IgD-negative memory B cell (primary cell): ENCODE results near the gene TCHH. TPM values are rescaled to one million over a fixed set of nuclear protein-coding genes. Genes with fewer than 3 reads are reported as not detected.
A peak's percentile ranks its signal among the peaks of the same experiment; 100 is the strongest.

Experiments used
- H3K27ac Mint-ChIP-seq, 3 donors: one replicate each; pipeline ENCODE4 v1.8.0; 2020 to 2022; ENCODE audit warnings: mild to moderate bottlenecking in 3 of 3, mixed read lengths in 3 of 3, moderate library complexity in 1 of 3
- H3K27me3 Mint-ChIP-seq: one replicate; pipeline ENCODE4 v1.8.0; 2021; ENCODE audit warnings: mixed read lengths
- H3K36me3 Mint-ChIP-seq: one replicate; pipeline ENCODE4 v1.8.0; 2020; ENCODE audit warnings: mild to moderate bottlenecking, mixed read lengths
- H3K4me1 Mint-ChIP-seq, 3 donors: one replicate each; pipeline ENCODE4 v1.8.0; 2020 to 2022; ENCODE audit warnings: mixed read lengths in 3 of 3, mild to moderate bottlenecking in 1 of 3
- H3K4me3 Mint-ChIP-seq, 4 donors: one replicate each; pipeline ENCODE4 v1.8.0; 2020 to 2022; ENCODE audit warnings: mild to moderate bottlenecking in 4 of 4, mixed read lengths in 4 of 4, moderate library complexity in 3 of 4
- H3K9me3 Mint-ChIP-seq, 3 donors: one replicate each; pipeline ENCODE4 v1.8.0; 2020 to 2021; ENCODE audit warnings: mixed read lengths in 3 of 3, mild to moderate bottlenecking in 1 of 3
- polyA plus RNA-seq: library from polyadenylated mRNA; unstranded; fragments of 300-500 nt; fragmentation: Illumina TruSeq; gene quantifications from one replicate; pipeline ENCODE4 v1.2.3, GENCODE V29; 2021

The TCHH gene
- polyA plus RNA-seq, 1 donor from 2014 or later = not detected

DNA sequence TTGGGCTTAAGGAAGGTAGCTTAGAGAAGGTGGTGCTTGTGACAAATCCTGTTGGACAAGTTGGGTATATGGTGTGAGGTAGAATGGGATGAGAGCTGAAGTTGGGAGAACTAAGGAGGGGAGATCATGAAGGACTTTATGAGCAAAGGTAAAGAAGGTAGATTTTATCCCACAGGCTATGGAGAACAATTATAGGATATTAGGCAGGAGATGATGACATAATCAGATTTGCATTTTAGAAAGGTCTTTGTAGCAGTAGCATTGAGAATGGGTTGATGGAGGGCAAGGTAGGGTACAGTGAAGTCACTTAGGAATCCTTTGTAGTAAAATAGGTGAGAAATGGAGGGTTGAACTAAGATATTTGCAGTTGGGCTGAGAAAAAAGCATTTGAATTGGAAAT, 14.9 kb upstream of the TCHH start:
- Mint-ChIP-seq H3K9me3 (peaks cover 0 to 3% (median 2%) of the 10 kb centered on the region in 3 donors), H3K27me3 (peaks cover 26% of the 10 kb centered on the region), H3K36me3 (peaks cover 1% of the 10 kb centered on the region), H3K4me1 (no peaks in the 10 kb centered on the region), H3K4me3 (no peak overlapping the region), H3K27ac (no peak overlapping the region)

DNA sequence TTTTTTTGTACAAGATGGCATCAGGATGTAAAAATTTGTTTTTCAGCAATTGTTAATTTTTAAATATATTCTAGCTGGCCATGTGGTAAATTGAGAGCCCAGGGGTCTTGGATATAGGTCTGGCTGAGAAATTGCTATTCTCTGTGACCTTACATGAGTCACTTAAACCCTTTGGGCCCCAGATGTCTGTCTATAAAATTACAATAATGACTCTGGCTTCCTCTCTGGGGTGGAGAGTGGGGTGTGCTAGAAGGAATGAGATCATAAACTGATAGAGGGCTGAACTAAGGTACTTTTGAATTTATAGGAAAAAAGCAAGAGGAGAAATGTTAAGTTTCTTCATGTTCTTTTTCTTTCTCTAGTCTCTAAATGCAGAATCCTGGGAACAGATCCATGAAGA, 12.4 kb upstream of the TCHH start:
- peaks cover 0 to under 1% (median 0%) of the 10 kb centered on the region in 3 donors for H3K9me3 Mint-ChIP-seq
- H3K27me3 Mint-ChIP-seq = peaks cover 34% of the 10 kb centered on the region
- H3K4me1 Mint-ChIP-seq = no peaks in the 10 kb centered on the region

DNA sequence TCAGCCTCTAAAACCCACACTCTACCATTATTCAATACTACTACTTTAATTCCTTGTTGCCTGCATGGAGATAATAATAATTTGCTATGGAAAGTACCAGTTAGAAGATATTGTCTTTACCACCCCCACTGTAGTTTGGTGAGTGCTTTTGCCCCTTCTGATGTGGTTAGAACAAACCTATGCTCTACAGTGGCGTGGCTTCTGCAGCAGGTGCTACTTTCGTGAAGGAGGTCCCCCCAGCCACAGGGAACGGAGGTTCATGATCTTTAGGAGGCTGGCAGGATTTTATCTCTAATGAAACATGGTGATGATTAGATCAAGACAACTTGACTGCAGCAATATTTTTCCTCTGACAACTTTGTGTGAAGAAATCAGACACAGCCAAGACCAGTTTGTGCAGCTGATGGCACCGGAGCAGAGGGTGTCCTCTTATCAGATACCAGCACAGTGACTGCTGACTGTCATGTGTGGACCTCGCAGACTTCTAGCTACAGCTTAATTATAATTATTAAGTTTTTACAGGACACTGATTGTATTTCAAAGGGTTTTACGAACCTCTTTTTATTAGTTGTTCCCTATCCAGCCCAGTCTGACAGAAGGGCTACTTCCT, 10.7 kb upstream of the TCHH start:
- H3K27ac Mint-ChIP-seq = no peak overlapping the region
- H3K4me3 Mint-ChIP-seq = no peak overlapping the region
- H3K27me3 Mint-ChIP-seq = peaks cover 37% of the 10 kb centered on the region
- peaks cover 0 to 2% (median 0%) of the 10 kb centered on the region in 3 donors for H3K9me3 Mint-ChIP-seq
- H3K4me1 Mint-ChIP-seq = no peaks in the 10 kb centered on the region
- no peaks in the 10 kb centered on the region for H3K36me3 Mint-ChIP-seq

More for the DNA sequence above, 12.4 kb upstream of the TCHH start:
- no peak overlapping the region for H3K4me3 Mint-ChIP-seq
- no peak overlapping the region for H3K27ac Mint-ChIP-seq
- no peaks in the 10 kb centered on the region for H3K36me3 Mint-ChIP-seq

DNA sequence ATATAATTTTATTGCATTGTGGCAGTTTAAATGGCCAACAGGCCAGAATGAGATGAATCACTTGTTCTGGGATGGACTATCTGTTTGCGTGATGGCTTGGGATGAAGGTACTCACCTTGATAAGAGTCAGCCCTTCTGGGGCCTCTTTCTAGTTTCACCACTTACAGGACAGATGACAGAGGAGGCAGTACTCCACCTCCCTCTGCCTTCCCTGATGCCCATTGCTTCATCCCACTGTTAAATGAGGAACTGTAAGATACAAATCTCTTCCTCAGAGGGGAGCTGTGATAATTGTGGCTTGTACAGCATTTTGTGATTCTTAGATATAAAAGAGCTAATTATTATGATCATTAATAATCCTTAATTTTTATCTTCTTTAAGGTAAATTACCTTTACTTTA, 3.7 kb upstream of the TCHH start:
- no peaks in the 10 kb centered on the region for H3K36me3 Mint-ChIP-seq
- H3K4me3 Mint-ChIP-seq = no peak overlapping the region
- H3K4me1 Mint-ChIP-seq = no peaks in the 10 kb centered on the region
- peaks cover 0 to 2% (median 0%) of the 10 kb centered on the region in 3 donors for H3K9me3 Mint-ChIP-seq
- H3K27me3 Mint-ChIP-seq = peaks cover 31% of the 10 kb centered on the region
- H3K27ac Mint-ChIP-seq = no peak overlapping the region

DNA sequence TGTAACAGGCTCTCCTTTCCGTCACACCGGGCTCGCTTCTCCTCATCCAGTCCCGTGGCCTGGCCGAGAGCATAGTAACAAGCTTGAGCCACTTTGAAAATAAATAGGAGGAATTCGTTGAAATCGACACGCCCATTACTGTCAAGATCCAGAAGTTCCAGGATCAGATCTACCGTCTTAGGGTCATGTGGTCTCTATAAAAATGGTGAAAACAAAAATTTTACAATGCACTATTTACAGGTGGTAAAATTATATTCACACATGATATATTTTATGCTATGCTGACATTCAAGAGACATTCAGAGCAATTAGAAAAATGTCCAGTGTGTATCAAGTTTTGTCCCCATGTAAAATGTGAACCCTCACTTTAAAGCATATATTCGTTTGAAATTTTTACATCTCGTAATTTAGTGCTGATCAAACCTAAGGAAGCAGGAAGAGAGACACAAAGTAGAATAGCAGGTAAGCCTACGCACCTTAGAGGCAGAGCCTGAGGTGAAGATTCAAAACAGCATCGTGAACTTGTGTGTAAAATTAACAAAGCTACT, 2.3 kb downstream of the TCHH start:
- Mint-ChIP-seq H3K4me1 (no peaks in the 10 kb centered on the region), H3K27me3 (peaks cover 15% of the 10 kb centered on the region), H3K4me3 (peak overlapping the region in 1 of 4 donors; percentile 58), H3K9me3 (no peaks in the 10 kb centered on the region), H3K27ac (no peak overlapping the region), H3K36me3 (no peaks in the 10 kb centered on the region)

DNA sequence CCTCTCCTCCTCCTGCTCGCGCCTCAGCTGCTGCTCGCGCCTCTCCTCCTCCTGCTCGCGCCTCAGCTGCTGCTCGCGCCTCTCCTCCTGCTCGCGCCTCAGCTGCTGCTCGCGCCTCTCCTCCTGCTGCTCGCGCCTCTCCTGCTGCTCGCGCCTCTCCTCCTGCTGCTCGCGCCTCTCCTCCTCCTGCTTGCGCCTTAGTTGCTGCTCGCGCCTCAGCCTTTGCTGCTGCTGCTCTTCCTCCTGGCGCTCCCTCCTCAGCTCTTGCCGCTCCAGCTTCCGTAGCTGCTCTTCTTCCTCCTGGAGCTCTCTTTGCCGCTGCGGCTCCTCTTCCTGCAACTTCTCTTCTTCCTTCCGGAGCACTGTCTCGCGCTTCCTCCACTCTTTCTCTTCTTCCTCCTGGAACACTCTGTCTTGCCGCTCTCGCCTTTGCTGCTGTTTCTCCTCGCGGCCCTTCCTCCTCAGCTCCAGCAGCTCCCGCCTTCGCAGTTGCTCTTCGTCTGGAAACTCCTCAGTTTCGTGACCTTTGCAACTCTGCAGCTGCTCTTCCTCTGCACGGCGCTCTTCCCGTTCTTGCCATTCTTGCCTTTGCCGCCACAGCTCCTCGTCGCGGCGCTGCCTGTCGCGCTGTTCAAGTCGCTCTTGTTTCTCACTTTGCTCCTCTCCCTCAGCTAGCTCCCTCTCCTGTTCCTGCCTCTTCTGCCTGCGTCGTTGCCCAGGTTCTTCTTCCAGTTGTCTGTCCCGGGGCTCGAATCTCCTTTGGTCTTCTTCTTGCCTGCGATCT, 3.0 kb downstream of the TCHH start:
- Mint-ChIP-seq H3K4me1 (peaks cover 0 to 2% (median 1%) of the 10 kb centered on the region in 3 donors), H3K36me3 (no peaks in the 10 kb centered on the region), H3K9me3 (no peaks in the 10 kb centered on the region), H3K27ac (no peak overlapping the region), H3K27me3 (peaks cover 13% of the 10 kb centered on the region), H3K4me3 (no peak overlapping the region)

DNA sequence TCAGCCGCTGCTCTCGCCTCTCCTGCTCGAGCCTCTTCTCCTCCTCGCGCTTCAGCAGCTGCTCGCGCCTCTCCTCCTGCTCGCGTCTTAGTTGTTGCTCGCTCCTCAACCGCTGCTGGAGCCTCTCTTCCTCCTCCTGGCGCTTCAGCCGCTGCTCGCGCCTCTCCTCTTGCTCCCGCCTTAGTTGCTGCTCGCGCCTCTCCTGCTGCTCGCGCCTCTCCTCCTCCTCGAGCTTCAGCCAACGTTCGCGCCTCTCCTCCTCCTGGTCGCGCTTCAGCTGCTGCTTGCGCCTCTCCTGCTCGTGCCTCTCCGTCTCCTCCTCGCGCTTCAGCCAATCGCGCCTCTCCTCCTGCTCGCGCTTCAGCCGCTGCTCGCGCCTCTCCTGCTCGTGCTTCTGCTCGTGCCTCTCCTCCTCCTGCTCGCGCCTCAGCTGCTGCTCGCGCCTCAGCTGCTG, 3.7 kb downstream of the TCHH start:
- H3K27ac Mint-ChIP-seq = no peak overlapping the region
- H3K4me3 Mint-ChIP-seq = no peak overlapping the region
- no peaks in the 10 kb centered on the region for H3K36me3 Mint-ChIP-seq
- H3K4me1 Mint-ChIP-seq = peaks cover 0 to 2% (median 2%) of the 10 kb centered on the region in 3 donors
- peaks cover 9% of the 10 kb centered on the region for H3K27me3 Mint-ChIP-seq
- no peaks in the 10 kb centered on the region for H3K9me3 Mint-ChIP-seq

DNA sequence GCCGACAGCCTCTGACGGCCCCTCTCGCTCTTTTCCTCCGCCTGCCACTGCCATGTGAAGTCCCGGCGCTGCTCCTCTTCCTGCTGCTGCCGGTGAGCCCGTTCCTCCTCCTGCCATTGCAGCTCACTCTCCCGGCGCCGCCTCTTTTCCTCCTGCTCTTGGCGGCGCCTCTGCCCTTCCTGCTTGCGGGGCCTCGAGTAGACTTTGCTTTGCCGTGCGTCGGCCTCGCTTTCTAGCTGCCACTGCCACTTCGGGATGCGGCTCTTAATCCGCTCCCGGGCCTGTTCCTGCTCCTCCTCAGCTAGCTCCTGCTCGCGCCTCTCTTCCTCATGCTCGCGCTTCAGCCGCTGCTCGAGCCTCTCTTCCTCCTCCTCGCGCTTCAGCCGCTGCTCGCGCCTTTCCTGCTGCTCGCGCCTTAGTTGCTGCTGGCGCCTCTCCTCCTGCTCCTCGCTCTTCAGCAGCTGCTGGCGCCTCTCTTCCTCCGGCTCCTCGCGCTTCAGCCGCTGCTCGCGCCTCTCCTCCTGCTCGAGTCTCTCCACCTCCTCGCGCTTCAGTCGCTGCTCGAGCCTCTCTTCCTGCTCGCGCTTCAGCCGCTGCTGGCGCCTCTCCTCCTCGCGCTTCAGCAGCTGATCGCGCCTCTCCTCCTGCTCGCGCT, 4.3 kb downstream of the TCHH start:
- Mint-ChIP-seq H3K27me3 (peaks cover 7% of the 10 kb centered on the region), H3K36me3 (no peaks in the 10 kb centered on the region), H3K4me3 (no peak overlapping the region), H3K4me1 (peaks cover 0 to 2% (median 2%) of the 10 kb centered on the region in 3 donors), H3K9me3 (no peaks in the 10 kb centered on the region), H3K27ac (no peak overlapping the region)

DNA sequence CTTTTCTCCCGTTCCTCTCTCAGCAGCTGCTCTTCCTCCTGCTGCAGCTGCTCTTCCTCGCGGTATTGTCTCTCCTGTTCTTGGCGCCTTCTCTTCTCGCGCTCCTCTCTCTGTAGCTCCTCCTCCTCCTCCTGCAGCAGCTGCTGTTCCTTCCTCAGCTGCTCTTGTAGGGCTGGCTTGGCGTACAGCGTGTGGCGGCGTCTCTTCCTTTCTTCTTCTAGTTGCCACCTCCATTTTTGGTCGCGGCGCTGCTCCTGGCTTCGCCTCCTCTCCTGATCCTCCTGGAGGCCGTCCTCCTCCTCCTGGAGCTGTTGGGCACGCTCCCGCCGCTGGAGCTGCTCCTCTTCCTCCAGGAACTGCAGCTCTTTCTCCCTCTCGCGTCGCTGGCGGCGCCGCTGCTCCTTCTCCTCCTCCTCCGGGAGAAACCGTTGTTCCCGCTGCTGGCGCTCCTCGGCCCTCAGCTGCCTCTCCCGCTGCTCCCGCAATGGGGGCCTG, 4.8 kb downstream of the TCHH start:
- no peaks in the 10 kb centered on the region for H3K9me3 Mint-ChIP-seq
- H3K36me3 Mint-ChIP-seq = no peaks in the 10 kb centered on the region
- no peak overlapping the region for H3K4me3 Mint-ChIP-seq
- H3K4me1 Mint-ChIP-seq = peaks cover 0 to 2% (median 2%) of the 10 kb centered on the region in 3 donors
- peaks cover 5% of the 10 kb centered on the region for H3K27me3 Mint-ChIP-seq
- no peak overlapping the region for H3K27ac Mint-ChIP-seq

DNA sequence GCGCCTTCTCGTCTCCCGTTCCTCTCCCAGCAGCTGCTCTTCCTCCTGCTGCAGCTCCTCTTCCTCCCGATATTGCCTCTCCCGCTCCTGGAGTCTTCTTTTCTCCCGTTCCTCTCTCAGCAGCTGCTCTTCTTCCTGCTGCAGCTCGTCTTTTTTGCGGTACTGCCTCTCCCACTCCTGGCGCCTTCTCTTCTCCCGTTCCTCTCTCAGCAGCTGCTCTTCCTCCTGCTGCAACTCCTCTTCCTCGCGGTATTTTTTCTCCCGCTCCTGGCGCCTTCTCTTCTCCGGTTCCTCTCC, 5.3 kb downstream of the TCHH start:
- H3K4me3 Mint-ChIP-seq = no peak overlapping the region
- no peaks in the 10 kb centered on the region for H3K9me3 Mint-ChIP-seq
- H3K27ac Mint-ChIP-seq = no peak overlapping the region
- no peaks in the 10 kb centered on the region for H3K36me3 Mint-ChIP-seq
- peaks cover 5% of the 10 kb centered on the region for H3K27me3 Mint-ChIP-seq
- peaks cover 0 to 2% (median 2%) of the 10 kb centered on the region in 3 donors for H3K4me1 Mint-ChIP-seq

DNA sequence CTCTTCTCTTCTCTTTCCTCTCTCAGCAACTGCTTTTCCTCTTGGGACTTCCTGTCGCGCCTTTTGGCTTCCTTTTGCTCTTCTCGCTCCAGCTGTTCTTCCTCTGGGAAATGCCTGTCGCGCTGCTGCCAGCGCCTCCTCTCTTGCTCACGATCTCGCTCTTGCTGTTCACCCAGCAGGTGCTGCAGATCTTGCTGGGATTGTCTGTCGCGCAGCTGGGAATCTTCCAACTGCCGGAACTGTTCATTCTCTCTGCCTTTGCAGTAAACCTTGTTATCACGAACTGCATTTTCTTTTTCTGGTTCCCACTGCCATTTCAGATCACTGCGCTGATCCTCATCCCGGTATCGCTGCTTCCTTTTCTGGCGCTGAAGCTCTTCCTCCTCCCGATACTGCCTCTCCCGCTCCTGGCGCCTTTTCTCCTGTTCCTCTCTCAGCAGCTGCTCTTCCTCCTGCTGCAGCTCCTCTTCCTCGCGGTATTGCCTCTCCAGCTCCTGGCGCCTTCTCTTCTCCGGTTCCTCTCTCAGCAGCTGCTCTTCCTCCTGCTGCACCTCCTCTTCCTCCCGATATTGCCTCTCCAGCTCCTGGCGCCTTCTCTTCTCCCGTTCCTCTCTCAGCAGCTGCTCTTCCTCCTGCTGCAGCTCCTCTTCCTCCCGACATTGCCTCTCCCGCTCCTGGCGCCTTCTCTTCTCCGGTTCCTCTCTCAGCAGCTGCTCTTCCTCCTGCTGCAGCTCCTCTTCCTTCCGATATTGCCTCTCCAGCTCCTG, 5.8 kb downstream of the TCHH start:
- no peaks in the 10 kb centered on the region for H3K36me3 Mint-ChIP-seq
- H3K9me3 Mint-ChIP-seq = no peaks in the 10 kb centered on the region

DNA sequence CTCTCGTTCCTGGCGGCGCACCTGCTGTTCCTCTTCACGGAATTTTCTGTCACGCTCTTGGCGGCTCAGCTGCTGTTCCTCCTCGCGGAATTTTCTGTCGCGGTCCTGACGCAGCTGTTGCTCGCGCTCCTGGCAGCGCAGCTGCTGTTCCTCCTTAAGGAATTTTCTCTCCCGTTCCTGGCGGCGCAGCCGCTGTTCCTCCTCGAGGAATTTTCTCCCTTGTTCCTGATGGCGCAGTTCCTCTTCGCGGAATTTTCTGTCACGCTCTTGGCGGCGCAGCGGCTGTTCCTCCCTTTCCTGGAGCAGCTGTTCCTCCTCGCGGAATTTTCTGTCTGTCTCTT, 6.4 kb downstream of the TCHH start:
- H3K36me3 Mint-ChIP-seq = no peaks in the 10 kb centered on the region
- H3K27me3 Mint-ChIP-seq = peaks cover 7% of the 10 kb centered on the region

More for the DNA sequence above, 5.8 kb downstream of the TCHH start:
- Mint-ChIP-seq H3K27ac (no peak overlapping the region), H3K4me3 (no peak overlapping the region), H3K4me1 (peaks cover 0 to 2% (median 2%) of the 10 kb centered on the region in 3 donors), H3K27me3 (peaks cover 7% of the 10 kb centered on the region)

DNA sequence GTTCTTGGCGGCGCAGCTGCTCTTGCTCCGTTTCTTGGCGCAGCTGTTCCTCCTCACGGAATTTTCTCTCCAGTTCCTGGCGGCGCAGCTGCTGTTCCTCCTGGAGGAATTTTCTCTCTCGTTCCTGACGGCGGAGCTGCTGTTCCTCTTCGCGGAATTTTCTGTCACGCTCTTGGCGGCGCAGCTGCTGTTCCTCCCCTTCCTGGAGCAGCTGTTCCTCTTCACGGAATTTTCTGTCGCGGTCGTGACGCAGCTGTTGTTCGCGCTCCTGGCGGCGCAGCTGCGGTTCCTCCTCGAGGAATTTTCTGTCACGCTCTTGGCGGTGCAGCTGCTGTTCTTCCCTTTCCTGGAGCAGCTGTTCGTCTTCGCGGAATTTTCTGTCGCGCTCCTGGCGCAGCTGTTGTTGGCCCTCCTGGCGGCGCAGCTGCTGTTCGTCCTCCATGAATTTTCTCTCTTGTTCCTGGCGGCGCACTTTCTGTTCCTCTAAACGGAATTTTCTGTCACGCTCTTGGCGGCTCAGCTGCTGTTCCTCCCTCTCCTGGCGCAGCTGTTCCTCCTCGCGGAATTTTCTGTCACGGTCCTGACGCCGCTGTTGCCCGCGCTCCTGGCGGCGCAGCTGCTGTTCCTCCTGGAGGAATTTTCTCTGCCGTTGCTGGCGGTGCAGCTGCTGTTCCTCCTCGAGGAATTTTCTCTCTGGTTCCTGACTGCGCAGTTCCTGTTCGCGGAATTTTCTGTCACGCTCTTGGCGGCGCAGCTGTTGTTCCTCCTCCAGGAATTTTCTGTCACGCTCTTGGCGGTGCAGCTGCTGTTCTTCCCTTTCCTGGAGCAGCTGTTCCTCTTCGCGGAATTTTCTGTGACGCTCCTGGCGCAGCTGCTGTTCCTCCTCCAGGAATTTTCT, 7.0 kb downstream of the TCHH start:
- H3K4me3 Mint-ChIP-seq = peak overlapping the region in 2 of 4 donors; percentile 16 to 60
- peaks cover 0 to 2% (median 2%) of the 10 kb centered on the region in 3 donors for H3K4me1 Mint-ChIP-seq
- peaks cover 7% of the 10 kb centered on the region for H3K27me3 Mint-ChIP-seq
- H3K27ac Mint-ChIP-seq = peak overlapping the region in 2 of 3 donors; percentile 83 to 94
- no peaks in the 10 kb centered on the region for H3K36me3 Mint-ChIP-seq
- H3K9me3 Mint-ChIP-seq = no peaks in the 10 kb centered on the region

More for the DNA sequence above, 6.4 kb downstream of the TCHH start:
- H3K9me3 Mint-ChIP-seq = no peaks in the 10 kb centered on the region
- H3K27ac Mint-ChIP-seq = no peak overlapping the region
- H3K4me3 Mint-ChIP-seq = no peak overlapping the region
- peaks cover 0 to 2% (median 2%) of the 10 kb centered on the region in 3 donors for H3K4me1 Mint-ChIP-seq
